ENCODE measurements around the gene CCBE1.
A peak's percentile ranks its signal among the peaks of the same experiment; 100 is the strongest.

Gene CCBE1

DNA sequence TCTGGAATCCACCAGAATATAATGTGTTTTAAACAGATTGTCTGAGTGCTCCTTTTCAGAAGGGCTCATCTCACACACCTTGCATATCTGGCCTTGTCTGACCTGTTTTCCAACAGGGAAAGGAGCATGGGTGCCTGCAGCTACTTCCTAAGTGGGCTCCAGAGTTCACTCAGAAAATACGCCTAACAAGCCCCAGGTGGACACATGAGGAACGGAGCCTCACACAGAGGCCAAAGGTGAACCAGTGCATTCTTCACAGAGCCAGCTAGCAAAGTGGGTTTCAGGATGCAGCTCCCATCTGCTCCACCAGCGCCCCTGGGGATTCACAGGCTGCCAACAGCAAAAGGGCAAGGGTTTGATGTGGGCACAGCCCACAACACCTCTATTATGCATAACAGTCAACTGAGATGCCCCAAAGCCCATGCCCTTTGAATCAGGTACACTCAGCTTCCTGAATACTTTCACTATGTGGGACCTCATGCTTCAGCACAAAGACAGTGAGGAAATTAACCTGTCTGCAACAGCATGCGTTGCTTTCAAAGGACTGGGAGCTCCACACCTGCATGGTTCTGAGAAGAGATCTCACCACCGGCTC lies 86.6 kb downstream of the CCBE1 start:
- no peak for DNase-seq

- no peak for DNase-seq
These were observed 87.6 kb downstream of the CCBE1 start for GRCh38 chr18:59609654-59610053.

GRCh38 chr18:59607471-59607870 lies 89.8 kb downstream of the CCBE1 start:
- no peak for DNase-seq

DNA sequence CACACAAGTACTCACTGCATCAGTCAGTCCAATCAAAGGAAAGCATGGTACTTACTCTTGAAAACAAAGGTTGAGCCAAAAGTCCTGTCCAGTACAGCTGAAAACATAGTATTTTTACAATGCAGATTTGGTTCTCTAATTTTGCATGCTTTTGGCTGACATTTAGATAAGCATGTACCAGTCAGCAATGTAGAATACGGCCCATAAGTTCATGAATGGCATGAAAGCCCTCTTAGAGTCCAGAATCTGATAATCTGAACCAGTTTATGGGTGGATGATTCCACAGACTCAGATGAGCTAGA lies 90.2 kb downstream of the CCBE1 start:
- DNase-seq = no peak

- no peak for DNase-seq
These were observed 90.8 kb downstream of the CCBE1 start for GRCh38 chr18:59606193-59607077.

DNA sequence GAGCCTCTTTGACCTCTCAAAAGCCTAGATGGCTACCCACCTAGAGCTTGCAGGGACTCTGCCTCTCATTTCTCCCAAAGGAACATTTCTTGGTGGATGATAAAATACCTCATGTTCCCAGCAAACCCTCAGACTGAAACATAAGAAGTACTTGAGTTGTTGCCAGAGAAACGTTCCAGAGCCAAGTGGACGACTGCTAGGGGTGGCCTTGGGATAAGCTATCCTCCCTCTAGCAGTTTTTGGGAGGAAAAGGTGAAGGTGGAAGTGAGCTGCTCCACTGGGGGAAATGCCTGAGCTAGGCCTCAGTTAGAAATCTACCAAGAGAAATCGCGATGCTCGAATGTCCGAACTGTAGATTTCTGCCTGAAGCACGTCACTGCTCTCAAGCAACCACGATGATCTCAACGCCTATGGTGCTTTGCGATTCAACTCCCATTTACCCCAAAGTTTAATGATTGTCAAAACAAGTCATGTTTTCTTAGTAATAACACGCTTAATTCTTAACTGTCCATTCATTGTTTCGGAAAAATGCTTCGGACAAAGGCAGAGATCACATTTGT lies 91.5 kb downstream of the CCBE1 start:
- DNase-seq = no peak

DNA sequence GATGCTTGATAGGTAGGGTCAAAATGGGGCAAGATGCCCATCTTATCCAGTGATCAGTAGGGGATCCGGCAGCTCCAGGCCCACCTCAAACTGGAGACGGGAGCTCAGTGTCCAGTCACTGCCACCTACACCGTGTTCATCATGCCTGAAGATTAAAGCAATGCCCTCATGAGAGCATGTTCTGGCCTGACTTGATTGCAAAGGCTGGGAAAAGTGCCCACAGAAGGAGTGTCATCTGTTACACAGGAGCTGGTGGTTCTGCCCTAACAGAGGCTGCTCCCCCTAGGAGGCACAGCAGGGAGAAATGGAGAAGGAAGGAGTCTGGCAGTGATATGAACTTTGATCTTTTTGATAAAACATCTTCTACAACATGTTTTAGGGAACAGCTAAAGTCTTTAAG lies 92.3 kb downstream of the CCBE1 start:
- DNase-seq = no peak

- DNase-seq = no peak
These were observed 100.2 kb downstream of the CCBE1 start for GRCh38 chr18:59597049-59597448.

GRCh38 chr18:59593291-59593717 lies 103.9 kb downstream of the CCBE1 start:
- no peak for DNase-seq

DNA sequence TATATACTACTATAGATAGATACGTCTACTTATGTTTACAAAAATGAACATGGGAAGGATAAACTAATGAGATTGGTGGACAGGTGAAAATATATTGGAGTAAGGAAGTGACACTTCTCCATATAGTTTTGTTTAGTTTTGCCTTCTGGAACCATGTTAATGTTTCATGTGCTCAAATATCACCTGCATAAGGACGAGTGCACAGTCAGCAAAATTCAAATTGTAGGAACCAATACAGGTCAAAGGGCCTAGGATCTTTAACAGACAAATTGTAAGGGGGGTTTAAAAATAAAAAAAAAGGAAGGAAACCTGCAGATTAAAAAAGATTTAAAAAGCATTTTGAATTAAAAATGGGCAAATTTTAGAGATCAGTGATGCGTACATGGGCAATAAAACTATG lies 104.6 kb downstream of the CCBE1 start:
- no peak for DNase-seq

GRCh38 chr18:59582395-59582794 lies 114.8 kb downstream of the CCBE1 start:
- DNase-seq = no peak

- no peak for DNase-seq
These were observed 117.7 kb downstream of the CCBE1 start for GRCh38 chr18:59579509-59579908.

DNA sequence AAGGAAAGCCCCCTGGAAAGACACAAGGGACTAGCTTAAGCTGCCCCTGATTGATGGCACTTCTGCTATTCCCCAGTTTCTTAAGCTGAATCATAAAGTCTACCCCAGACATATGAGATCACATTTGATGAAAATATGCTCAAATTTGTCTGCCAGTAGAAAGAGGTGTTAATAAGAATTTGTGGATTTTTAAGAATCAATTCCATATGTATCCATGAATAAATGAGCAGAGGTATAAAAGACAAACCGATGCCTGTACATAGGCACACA lies 119.9 kb downstream of the CCBE1 start:
- no peak for DNase-seq

GRCh38 chr18:59576541-59577385 lies 120.5 kb downstream of the CCBE1 start:
- no peak for DNase-seq

GRCh38 chr18:59575995-59576394 lies 121.2 kb downstream of the CCBE1 start:
- peak; percentile 36 for DNase-seq

DNA sequence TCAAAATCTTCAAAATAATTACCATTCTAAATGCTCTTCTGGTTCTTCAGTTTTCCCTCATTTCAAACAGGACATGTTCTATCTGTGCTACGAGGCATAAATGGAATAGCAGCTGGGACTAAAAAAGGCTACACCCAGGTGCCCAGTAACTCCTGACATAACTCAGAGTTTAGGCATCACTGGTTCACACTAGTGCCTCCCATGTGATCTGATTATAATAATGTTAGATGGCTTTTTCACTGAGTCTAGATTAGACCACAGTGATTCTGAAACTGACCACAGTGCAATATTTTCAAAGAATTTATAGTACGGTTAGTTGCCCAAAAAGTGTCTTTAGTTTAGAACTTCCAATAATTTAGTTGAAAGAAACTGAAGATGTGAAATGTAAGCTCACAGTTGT lies 123.3 kb downstream of the CCBE1 start:
- DNase-seq = no peak

DNA sequence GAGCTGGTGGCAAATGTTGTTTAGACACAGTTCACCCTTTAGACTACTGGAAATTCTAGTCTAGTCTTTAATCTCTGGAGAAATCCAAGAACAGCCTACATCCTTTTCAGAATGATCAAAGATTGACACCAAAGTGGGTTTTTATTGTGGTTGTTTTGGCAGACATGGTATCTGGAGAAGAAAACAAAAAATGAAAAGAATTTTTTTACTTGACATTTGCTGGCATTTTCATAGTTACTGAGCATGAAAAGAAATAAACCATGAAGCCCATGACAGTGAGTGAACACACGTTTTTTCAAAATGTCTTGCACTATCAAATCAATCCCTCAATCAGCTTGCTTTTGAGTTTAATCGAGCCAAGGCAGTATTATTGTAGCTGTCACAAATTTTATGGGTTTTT lies 125.3 kb downstream of the CCBE1 start:
- no peak for DNase-seq

GRCh38 chr18:59570796-59571195 lies 126.4 kb downstream of the CCBE1 start:
- no peak for DNase-seq

DNA sequence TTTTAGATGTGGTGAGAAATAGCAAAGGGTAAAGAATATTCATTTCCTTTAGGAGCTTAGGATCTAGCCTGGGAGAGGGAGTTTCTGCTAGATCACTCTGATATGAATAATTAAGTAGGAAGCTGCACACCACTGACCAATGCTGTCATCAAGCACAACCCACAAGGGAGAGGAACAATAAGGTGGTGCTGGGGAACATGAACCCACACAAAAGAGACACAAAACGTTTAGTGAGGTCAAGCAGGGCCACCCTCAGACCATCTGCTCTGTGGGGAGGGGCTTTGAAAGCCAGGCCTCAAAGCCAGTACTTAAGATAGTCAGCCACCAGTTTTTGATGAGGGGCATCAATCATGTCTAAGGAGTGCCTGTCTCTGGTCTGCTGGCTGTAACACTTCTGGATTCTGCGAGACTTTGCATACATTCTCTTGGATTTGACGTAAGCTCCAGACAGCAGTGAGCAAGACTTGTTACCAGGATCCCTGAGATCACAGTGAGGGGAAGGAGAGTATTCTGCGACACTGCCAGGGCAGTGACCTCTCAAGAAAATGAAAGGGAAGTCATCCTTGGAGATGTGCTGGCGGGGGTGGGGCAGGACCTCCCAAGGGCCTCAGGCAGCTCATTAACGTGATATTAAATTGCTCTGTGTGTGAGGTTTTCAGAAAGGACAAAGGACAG lies 127.0 kb downstream of the CCBE1 start:
- DNase-seq = no peak

GRCh38 chr18:59569390-59569791 lies 127.8 kb downstream of the CCBE1 start:
- no peak for DNase-seq

GRCh38 chr18:59567431-59567830 lies 129.8 kb downstream of the CCBE1 start:
- DNase-seq = no peak

DNA sequence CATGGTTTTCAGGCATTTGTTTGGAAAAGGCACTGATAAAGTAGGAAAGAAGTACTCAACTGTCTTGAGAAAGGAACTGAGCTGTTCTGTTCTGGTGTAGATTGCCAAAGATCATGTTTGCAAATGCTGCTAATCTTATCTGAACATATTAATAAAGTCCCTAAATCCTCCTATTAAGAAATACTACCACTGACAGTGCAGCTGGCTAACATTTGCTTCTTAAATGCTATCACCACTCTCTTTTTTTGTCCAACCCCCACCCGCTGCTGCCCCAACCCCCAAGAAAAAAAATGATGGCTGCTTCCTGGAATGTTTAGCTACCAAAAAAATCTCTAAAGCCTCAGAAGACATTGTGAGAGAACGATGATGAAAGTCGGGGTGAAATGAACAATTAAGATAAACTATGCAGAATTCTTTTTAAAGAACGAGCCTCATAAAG lies 130.7 kb downstream of the CCBE1 start:
- no peak for DNase-seq

GRCh38 chr18:59565957-59566356 lies 131.3 kb downstream of the CCBE1 start:
- no peak for DNase-seq
